DMS53 (cell line): ENCODE results near the gene ATP6V0B.

Experiments
- DNase-seq: peaks from one replicate; lab custom pipeline; 2025; lab: John Stamatoyannopoulos, UW

ATP6V0B gene

DNA sequence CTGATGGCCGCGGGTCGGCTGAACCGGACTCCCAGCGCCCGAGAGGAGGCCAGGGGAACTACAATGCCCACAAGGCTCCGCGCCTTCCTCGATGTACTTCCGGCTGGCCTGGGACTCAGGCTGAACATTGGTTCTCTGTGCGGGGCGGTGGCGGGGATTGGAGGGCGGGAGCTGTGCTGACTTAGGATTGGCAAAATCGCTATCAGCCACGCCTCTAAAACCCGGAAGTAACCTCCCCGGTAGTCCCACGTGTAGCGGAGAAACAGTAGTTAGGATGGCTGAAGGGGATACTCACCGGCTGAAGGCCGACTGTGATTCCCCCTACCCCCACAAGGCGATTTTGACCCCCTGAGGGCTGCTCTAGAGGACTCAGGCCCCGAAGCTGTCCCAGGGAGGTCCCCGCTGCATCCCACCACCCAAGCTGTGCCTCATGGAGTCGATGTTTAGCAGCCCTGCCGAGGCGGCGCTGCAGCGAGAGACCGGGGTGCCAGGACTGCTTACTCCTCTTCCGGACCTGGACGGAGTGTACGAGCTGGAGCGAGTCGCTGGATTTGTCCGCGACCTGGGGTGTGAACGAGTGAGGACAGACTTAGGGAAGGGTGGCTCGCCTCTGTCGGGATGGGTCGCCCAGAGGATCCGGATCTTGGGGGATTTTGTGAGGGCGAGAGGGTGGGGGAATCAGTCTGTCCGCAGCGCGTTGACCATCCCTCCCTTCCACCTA lies 4.9 kb upstream of the ATP6V0B start, which contains the start of gene DPH2:
TSS of gene DPH2 (plus strand) at position 265 of the 721 bp plus-strand sequence. CDS start at position 431, 166 bp downstream.
- peak; percentile 99 for DNase-seq

DNA sequence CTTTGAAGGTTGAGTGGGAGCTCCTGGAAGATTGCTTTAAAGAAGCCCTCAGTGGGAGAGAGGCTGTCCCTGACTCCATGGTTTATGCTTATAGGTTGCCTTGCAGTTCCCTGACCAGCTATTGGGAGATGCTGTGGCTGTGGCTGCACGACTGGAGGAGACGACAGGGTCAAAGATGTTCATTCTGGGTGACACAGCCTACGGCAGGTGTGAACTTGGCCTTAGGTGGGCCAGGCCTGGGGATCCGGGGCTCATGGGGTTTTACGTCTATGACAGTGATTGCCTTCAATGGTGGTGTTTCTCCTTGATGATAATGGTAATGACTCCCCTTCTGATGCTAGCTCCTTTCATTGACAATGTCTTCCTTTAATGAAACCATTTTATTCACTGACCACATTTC lies 4.3 kb upstream of the ATP6V0B start:
- peak; percentile 44 for DNase-seq

DNA sequence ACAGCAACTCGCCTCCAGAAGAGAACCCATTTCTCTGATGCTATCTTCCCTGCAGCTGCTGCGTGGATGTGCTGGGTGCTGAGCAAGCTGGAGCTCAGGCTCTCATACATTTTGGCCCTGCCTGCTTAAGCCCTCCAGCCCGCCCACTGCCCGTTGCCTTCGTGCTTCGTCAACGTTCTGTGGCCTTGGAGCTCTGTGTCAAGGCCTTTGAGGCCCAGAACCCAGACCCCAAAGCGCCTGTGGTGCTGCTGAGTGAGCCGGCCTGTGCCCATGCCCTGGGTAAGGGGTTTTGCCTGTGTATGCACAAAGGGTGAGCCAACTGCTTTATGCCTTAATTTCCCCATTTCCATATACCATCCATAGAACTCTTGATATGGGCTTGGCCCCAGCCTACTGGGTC lies 3.8 kb upstream of the ATP6V0B start:
- no peak for DNase-seq

DNA sequence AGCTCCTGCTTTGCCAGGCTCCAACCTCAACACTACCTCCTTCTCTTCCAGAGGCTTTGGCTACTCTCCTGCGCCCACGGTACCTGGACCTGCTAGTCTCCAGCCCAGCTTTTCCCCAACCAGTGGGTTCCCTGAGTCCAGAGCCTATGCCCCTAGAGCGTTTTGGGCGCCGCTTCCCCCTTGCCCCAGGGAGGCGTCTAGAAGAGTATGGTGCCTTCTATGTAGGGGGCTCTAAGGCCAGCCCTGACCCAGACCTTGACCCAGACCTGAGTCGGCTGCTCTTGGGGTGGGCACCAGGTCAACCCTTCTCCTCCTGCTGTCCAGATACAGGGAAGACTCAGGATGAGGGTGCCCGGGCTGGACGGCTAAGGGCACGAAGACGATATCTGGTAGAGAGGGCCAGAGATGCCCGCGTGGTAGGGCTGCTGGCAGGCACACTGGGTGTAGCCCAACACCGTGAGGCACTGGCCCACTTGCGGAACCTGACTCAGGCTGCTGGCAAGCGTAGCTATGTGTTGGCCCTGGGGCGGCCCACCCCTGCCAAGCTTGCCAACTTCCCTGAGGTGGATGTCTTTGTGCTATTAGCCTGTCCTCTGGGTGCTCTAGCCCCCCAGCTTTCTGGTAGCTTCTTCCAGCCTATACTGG lies 3.3 kb upstream of the ATP6V0B start:
- DNase-seq, result no peak

DNA sequence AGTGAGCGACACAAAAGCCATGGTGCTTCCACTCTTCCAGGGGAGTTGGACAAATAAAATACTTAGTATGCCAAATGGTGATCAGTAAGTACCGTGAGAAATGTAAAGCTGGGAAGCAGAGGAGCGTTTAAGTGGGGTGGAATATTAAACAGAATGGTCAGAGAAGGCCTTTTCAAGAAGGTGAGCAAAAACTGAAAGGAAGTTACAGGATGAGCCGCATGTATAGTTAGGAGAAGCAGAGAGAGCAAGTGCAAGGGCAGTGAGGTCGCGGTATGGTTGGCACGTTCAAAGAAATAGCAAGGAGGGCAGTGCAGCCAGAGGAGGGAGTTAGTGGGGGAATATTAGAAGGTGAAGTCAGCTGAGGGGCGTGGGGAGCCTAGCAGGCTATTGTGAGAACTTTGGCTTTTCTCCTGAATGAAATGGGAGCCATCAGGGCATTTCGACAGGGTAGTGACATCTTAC lies 748 bp upstream of the ATP6V0B start:
- DNase-seq, result no peak

DNA sequence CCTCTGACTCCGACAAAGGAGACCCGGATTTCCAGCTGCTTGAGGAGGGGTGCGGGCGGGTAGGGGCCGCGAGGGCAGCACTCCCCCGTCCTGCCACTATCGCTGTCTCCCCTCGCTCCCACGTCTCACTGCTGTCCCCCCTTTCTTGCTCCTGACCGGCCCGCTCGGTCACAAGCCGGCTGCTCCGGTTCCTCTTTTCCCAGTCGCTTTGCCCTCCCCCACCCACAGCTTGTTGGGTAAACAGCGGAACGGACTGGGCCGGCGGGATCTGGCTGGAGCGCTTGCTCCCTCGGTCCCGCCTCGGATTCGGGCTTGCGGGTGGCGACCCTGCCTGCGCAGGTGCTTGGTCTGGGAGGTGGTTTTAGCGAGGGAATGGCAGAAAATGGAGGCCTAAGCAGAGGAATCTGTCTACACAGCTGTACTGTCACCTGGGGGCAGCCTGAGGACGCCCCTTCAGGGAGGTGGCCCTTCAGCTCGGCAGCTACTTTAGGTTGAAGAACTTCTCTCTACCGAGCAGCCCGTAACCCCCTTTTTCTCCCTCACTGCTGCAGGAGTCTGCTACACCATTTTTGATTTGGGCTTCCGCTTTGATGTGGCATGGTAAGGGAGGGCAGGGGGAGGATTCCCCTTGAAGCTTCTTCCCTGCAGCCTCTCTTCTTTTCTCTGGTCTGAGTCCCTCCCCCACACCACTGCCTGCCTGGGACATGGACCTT lies 645 bp downstream of the ATP6V0B start:
- peak; percentile 77 for DNase-seq

DNA sequence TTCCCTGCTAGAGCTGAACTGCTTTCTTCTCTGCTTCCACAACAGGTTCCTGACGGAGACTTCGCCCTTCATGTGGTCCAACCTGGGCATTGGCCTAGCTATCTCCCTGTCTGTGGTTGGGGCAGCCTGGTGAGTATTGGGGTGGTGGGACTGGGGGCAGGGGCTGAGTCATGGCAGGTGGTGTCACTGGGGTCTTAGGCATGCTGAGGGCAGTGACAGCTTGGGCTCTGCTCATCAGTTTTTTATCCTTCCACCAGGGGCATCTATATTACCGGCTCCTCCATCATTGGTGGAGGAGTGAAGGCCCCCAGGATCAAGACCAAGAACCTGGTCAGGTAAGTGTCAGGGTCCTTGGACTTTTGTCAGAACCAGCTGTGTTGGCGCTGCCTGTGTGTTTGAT lies 1.3 kb downstream of the ATP6V0B start:
- DNase-seq, result no peak

DNA sequence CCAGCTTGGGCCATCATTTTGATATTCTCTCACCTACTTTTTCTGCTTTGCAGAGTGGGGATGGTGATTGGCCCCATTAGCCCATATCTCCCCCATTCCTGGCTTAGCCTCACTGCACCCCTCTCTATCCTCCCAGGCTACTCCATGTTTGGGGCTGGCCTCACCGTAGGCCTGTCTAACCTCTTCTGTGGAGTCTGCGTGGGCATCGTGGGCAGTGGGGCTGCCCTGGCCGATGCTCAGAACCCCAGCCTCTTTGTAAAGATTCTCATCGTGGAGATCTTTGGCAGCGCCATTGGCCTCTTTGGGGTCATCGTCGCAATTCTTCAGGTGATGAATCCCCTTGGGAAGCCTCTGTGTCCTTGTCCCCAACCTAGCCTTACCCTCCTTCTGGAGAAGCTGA lies 2.1 kb downstream of the ATP6V0B start:
- no peak for DNase-seq

DNA sequence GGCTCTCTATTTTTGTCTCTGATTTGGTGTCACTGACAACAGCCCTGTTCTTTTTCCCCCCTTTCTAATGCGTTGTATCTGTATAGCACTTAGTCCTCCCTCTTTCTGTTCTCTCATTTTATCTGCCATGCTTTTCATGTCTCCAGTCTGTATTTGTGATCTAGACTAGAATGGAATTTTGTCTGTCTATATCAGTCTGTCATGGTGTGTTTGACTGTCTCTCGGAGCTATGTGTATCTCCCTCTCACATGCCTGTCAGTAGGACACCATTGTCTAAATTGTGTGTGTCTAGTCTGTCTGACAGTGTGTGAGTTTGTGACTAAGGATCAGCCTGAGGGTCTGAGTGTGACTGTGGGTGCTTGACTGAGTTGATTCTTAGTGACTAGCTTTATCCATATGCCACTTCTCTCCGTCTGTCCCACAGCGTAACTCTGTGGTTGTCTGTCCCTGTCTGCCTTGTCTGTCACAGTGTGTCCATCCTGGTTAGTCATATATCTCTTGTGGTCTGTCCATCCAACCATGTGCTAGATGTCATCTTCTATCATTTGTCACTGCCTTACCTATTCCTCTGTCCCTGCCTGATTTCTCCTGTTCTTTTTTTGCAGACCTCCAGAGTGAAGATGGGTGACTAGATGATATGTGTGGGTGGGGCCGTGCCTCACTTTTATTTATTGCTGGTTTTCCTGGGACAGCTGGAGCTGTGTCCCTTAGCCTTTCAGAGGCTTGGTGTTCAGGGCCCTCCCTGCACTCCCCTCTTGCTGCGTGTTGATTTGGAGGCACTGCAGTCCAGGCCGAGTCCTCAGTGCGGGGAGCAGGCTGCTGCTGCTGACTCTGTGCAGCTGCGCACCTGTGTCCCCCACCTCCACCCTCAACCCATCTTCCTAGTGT lies 2.9 kb downstream of the ATP6V0B start:
- DNase-seq, result no peak

DNA sequence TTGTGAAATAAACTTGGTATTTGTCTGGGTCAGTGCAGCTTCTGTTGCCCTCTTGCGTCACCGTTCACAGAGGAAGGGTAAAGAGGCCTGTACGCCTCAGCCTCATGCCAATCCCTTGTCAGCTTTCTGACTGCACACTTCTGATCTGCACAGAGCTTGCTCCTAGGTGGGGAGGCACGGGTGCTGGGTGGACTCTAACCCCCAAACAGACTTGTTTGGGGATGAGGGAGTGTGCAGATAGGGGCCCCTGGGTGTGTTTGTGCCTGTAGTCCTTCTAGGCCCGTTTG lies 3.4 kb downstream of the ATP6V0B start:
- no peak for DNase-seq

DNA sequence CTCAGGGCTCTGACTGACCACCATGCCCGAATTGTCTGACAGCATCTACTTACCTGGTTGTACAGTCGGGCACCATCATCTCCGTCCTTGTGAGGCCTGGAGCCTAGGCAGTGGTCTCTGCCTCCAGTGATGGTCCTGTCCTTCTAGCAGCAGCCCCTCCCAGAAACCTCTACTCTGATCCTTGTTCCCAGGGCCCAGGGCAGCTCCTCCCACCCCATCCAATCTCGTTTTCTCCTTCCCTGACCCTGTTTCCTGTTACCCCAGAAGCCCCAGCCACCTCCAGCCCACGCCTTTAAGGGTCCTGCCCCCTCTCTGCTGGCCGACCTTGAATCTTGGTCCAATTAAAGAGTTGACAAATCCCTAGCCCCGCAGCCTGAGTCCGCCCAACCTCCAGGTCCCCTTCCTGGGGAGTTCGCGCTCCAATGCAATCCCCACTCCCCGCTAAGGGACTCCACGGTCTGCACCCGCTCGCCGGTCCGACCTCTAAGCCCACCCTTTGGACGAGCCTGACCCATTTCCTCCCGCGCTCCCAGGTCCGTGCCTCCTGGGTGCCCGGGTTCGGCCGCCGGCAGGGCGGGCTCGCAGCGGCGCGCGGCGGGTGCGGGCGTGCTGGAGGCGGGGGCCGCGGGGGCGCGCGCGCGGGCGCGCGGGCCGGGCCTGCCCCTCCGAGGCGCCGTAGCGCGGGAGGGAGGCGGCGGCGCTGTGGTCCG lies 3.9 kb downstream of the ATP6V0B start, which contains the start of gene B4GALT2:
TSS of gene B4GALT2 (plus strand) at position 660 of the 710 bp plus-strand sequence. CDS start 1,951 bp downstream, outside the sequence.
- peak; percentile 77 for DNase-seq

DNA sequence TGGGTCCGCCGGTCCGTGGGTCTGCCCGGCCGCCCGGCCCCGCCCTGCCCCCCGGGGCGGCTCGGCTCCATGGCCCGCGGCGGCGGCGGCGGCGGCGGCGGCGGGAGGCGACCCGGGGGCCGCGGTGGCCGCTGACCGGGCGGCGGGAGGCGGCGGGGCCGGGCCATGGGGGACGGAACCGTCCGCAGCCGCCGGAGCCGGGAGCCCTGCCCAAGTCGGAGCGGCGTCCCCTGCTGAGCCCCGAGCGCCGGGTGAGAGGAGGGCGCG lies 4.4 kb downstream of the ATP6V0B start:
- no peak for DNase-seq

DNA sequence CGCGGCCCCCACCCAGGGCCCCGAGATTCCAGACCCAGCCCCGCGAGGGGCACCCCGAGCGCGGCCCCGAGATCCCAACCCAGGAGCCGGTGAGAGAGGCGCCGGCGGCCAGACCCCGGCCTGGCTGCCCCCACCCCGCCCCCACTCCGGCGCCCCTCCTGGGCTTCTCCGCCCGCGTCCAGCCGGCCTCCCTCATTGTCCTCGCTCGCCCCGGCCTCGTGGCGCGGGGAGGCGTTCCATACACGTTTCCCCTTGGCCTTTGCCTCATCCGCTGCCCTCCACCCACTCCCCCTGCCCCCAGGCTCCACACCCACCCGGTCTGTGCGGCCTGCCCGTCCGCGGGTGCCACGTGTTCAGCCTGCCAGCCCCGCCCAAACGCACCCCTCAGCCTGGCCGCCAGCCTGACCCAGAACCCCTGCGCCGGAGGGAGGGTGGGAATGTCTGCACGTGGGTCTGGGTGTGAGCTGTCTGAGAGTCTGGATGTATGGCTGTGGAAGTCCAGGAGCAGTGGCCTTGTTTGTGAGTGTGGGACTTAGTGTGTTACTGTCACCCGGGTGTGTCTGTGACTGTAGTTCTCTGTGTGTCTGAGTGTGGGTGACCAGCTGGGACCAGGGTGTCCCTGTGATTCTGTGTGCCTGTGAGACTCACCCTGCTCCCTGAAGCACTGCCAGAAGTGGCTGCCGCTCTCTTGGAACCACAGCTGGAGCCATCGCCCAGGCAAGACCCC lies 4.9 kb downstream of the ATP6V0B start:
- peak; percentile 68 for DNase-seq

DNA sequence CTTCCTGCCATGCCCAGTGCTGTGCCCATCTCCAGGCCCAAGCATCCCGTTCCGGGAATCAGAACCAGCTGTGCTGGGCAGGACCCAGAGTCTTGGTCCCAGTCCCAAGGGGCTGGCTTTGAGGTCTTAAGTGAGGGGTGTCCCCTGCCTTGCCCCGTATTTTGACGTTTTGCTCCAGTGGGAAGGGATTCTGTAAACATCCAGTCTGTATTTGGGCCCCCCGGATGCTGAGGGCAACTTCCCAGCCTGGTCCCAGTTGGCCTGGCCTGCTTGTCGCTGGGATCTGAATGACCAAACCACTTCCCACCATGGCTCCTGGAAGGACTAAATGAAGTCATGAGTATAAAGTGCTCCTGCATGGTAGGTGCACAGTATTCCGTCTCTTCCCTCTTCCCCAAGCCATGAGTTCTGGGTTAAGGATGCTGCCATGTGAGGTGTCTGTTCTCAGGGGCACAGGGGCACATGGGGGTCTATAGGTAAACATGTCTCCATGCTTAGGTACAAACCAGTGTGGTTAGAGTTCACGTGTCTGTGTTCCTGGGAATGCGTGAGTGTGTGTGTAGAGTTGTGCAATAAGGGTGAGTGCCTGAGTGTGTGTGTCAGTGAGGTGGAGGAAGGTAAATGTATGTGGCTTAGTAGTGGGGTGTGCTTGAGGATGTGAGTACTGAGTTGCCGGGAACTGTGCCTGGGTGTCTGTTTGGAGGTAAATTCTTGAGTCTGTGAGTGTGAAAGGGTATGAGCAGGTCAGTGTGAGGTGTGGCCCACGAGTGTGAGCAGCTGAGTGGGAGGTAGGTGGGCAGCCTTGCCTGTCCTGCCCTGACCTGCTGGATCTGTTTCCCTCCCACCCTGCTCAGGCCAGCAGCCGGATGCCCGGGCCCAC lies 5.7 kb downstream of the ATP6V0B start:
- DNase-seq, result no peak

DNA sequence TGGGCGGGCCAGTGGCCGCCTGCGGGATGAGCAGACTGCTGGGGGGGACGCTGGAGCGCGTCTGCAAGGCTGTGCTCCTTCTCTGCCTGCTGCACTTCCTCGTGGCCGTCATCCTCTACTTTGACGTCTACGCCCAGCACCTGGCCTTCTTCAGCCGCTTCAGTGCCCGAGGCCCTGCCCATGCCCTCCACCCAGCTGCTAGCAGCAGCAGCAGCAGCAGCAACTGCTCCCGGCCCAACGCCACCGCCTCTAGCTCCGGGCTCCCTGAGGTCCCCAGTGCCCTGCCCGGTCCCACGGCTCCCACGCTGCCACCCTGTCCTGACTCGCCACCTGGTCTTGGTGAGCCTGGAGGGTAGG lies 6.4 kb downstream of the ATP6V0B start:
- no peak for DNase-seq

DNA sequence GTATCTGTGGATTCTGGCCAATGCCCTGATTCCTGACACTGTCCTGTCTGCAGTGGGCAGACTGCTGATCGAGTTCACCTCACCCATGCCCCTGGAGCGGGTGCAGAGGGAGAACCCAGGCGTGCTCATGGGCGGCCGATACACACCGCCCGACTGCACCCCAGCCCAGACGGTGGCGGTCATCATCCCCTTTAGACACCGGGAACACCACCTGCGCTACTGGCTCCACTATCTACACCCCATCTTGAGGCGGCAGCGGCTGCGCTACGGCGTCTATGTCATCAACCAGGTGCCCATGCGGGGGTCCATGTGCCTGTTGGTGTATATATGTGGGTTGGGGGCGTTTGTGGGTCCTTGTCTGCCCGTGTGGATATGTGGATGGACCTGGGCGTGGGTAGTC lies 6.9 kb downstream of the ATP6V0B start:
- no peak for DNase-seq

DNA sequence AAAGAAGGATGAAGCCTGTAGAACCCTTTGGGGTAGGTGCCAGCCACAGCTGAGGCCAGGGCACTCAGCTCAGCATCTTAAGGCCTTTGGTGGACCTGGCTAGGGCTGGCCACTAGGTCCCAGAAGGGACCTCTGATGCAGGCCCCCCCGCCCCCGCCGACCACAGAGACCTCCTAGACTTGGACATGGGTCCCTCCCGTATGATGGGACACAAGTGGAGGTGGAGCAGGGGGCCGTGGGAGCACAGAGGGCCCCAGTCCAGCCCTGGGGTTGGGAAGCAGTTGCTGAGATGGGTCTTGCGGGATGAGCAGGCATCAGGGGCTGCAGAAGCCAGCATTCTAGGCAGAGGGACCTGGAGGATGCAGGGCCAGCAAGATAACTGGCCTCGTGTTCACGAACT lies 7.5 kb downstream of the ATP6V0B start:
- DNase-seq, result no peak

DNA sequence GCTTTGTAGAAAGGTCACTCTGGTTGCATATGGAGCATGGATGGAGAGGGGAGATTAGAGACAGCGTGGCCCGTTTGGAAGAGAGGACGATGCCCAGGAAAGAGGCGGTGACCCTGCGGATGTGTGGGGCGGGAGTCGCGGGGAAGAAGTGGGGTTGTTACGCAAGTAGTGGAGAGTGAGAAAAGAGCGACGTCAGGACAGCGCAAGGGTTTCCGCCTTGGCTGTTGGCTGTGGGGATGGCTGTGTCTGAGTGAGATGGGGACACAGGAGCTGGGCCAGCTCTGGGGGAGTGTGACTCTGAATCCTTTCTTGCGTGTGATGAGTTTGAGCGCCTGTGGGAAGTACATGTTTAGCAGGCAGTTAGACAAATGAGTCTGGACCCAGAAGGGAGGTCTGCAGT lies 8.0 kb downstream of the ATP6V0B start:
- no peak for DNase-seq

DNA sequence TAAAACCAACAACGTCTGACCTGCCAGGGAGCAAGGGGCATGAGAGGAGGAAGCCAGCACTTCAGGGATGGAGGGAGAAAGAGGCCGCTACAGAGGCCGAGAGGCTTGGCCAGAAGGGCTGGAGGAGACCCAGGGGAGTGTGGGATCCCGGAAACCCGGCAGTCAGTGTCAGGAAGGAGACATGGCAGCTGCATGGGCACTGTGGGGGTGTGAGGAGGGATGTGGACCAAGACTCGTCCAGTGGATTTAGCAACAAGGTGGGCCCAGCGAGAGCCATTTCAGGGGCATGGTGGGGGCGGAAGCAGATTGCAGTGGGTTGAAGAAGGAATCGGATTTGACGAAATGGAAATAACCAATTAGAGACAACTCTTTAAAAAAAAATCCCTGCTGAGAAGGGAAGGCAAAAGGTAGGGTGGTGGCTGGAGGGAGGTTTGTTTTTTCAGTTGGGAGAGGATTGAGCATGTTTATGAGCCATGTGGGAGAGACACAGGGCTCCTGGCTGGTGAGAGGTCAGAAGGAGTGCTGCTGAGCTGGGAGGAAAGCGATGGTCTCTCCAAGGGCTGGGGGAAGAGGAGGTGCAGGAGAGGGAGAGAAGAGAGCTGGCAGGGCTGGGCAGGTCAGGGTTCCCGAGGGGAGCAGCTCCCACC lies 8.6 kb downstream of the ATP6V0B start:
- DNase-seq, result no peak

DNA sequence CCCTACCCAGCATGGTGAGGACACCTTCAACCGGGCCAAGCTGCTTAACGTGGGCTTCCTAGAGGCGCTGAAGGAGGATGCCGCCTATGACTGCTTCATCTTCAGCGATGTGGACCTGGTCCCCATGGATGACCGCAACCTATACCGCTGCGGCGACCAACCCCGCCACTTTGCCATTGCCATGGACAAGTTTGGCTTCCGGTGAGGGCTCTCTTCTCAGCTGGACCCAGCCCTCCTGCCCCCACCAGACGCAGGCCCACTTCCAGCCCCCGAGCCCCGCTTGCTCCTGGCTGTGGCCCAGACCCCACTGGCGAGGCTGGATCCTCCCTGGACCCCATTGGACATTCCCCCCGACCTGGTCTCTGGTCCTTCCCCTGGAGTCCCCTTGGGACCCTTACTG lies 10.1 kb downstream of the ATP6V0B start:
- no peak for DNase-seq
